ENCODE data around the gene PHLDB3.
"Not testable (repeated sequence)": the region's sequence is repeated elsewhere in the genome, so short reads cannot be mapped to it uniquely, and the experiment has no call there.

Gene PHLDB3

GRCh38 chr19:43526884-43527859, 22.6 kb upstream of the PHLDB3 start, which contains the start of gene ETHE1:
ETHE1 (minus strand) TSS chr19:43527201; CDS start chr19:43527177, 24 bp downstream.
- DNase-seq (ENCODE audit: low spot score) = peak; percentile 70

GRCh38 chr19:43525836-43526771, 21.6 kb upstream of the PHLDB3 start:
- no peak for DNase-seq (ENCODE audit: low spot score)

GRCh38 chr19:43524922-43525835, 20.6 kb upstream of the PHLDB3 start:
- peak; percentile 37 for DNase-seq (ENCODE audit: low spot score)

GRCh38 chr19:43523696-43524095, 19.1 kb upstream of the PHLDB3 start:
- not testable (repeated sequence) for DNase-seq (ENCODE audit: low spot score)

GRCh38 chr19:43522929-43523328, 18.4 kb upstream of the PHLDB3 start:
- no peak for DNase-seq (ENCODE audit: low spot score)

- peak; percentile 80 for DNase-seq (ENCODE audit: low spot score)
Observed at GRCh38 chr19:43519436-43520088, 15.0 kb upstream of the PHLDB3 start.

GRCh38 chr19:43518051-43518450, 13.5 kb upstream of the PHLDB3 start:
- DNase-seq (ENCODE audit: low spot score) = no peak

- DNase-seq (ENCODE audit: low spot score) = not testable (repeated sequence)
Observed at GRCh38 chr19:43512399-43512798, 7.9 kb upstream of the PHLDB3 start.

GRCh38 chr19:43511324-43511723, 6.8 kb upstream of the PHLDB3 start:
- DNase-seq (ENCODE audit: low spot score) = no peak

GRCh38 chr19:43510713-43511112, 6.2 kb upstream of the PHLDB3 start:
- no peak for DNase-seq (ENCODE audit: low spot score)

GRCh38 chr19:43507880-43508279, 3.3 kb upstream of the PHLDB3 start:
- DNase-seq (ENCODE audit: low spot score) = no peak

- DNase-seq (ENCODE audit: low spot score) = peak; percentile 76
Observed at GRCh38 chr19:43506629-43507028, 2.1 kb upstream of the PHLDB3 start.

GRCh38 chr19:43505941-43506340, 1.4 kb upstream of the PHLDB3 start:
- DNase-seq (ENCODE audit: low spot score) = no peak

- no peak for DNase-seq (ENCODE audit: low spot score)
Observed at GRCh38 chr19:43505186-43505456, 575 bp upstream of the PHLDB3 start.

- DNase-seq (ENCODE audit: low spot score) = peak; percentile 95
Observed at GRCh38 chr19:43503501-43504425, 783 bp downstream of the PHLDB3 start.

- no peak for DNase-seq (ENCODE audit: low spot score)
Observed at GRCh38 chr19:43502419-43502976, 2.0 kb downstream of the PHLDB3 start.

- no peak for DNase-seq (ENCODE audit: low spot score)
Observed at GRCh38 chr19:43501661-43502418, 2.7 kb downstream of the PHLDB3 start.

GRCh38 chr19:43499042-43499441, 5.5 kb downstream of the PHLDB3 start:
- no peak for DNase-seq (ENCODE audit: low spot score)

Measured in putamen (tissue), 1 donor.